ENCODE data around the gene FAM50A. TPM values are rescaled to one million over a fixed set of nuclear protein-coding genes. Genes with fewer than 3 reads are reported as not detected.
A peak's percentile ranks its signal among the peaks of the same experiment; 100 is the strongest.

Gene FAM50A
- total RNA-seq, 2 donors from 2014 or later, result 24.3 to 41.7 TPM

GRCh38 chrX:154452823-154453222 lies 8.9 kb downstream of the FAM50A start:
- no peak for TF ChIP-seq CTCF (IDR thresholded peaks at IDR 0.05)
- Histone ChIP-seq H3K36me3 (peaks cover 15% of the 10 kb centered on the region), H3K27ac (no peak overlapping the region), H3K4me1 (no peaks in the 10 kb centered on the region), H3K9me3 (no peaks in the 10 kb centered on the region), H3K27me3 (no peaks in the 10 kb centered on the region), H3K4me3 (no peak overlapping the region)
- no peak for DNase-seq (ENCODE audit: low spot score)

- no peak for TF ChIP-seq CTCF (IDR thresholded peaks at IDR 0.05)
- peaks cover 0 to 5% of the 10 kb centered on the region in 2 donors for H3K4me1 ChIP-seq
- peaks cover 8% of the 10 kb centered on the region for H3K36me3 ChIP-seq
- no peaks in the 10 kb centered on the region for H3K27me3 ChIP-seq
- peak overlapping the region; percentile 72 to 74 for H3K27ac ChIP-seq
- no peak for DNase-seq (ENCODE audit: low spot score)
- peak overlapping the region; percentile 42 to 66 for H3K4me3 ChIP-seq
- no peaks in the 10 kb centered on the region for H3K9me3 ChIP-seq
Observed at GRCh38 chrX:154457491-154458115, 13.7 kb downstream of the FAM50A start.

- peak within 1 kb of the TSS; percentile 42 to 66 for H3K4me3 ChIP-seq
- H3K36me3 ChIP-seq, result peaks cover 8% of the 10 kb centered on the region
- TF ChIP-seq CTCF (IDR thresholded peaks at IDR 0.05), result no peak
- no peaks in the 10 kb centered on the region for H3K9me3 ChIP-seq
- peaks cover 0 to 5% of the 10 kb centered on the region in 2 donors for H3K4me1 ChIP-seq
- peak within 1 kb of the TSS; percentile 72 to 74 for H3K27ac ChIP-seq
- H3K27me3 ChIP-seq, result no peaks in the 10 kb centered on the region
- no peak for DNase-seq (ENCODE audit: low spot score)
Observed at GRCh38 chrX:154458116-154458953, 14.4 kb downstream of the FAM50A start, which contains the start of gene PLXNA3. Gene PLXNA3, plus strand, starts transcription at chrX:154458281. Its CDS starts 1,903 bp downstream, at chrX:154460184.

GRCh38 chrX:154458954-154459778 lies 15.2 kb downstream of the FAM50A start:
- no peak for TF ChIP-seq CTCF (IDR thresholded peaks at IDR 0.05)
- H3K36me3 ChIP-seq, result peaks cover 8% of the 10 kb centered on the region
- peak overlapping the region; percentile 38 to 66 for H3K4me3 ChIP-seq
- H3K27me3 ChIP-seq, result no peaks in the 10 kb centered on the region
- H3K27ac ChIP-seq, result peak overlapping the region; percentile 72 to 74
- DNase-seq (ENCODE audit: low spot score), result no peak
- no peaks in the 10 kb centered on the region for H3K9me3 ChIP-seq
- H3K4me1 ChIP-seq, result peaks cover 0 to 5% of the 10 kb centered on the region in 2 donors

- Histone ChIP-seq H3K9me3 (no peaks in the 10 kb centered on the region), H3K36me3 (peaks cover 8% of the 10 kb centered on the region), H3K27ac (peak overlapping the region; percentile 23 to 35), H3K4me3 (peak overlapping the region in 1 of 2 donors; percentile 66), H3K27me3 (no peaks in the 10 kb centered on the region), H3K4me1 (peaks cover 0 to 5% of the 10 kb centered on the region in 2 donors)
- TF ChIP-seq CTCF (IDR thresholded peaks at IDR 0.05), result no peak
- DNase-seq (ENCODE audit: low spot score), result no peak
Observed at GRCh38 chrX:154459832-154460231, 15.9 kb downstream of the FAM50A start.
